IMR-90 (cell line): Measurements from ENCODE around the gene NDUFB10.

Experiments
- CEBPB ChIP-seq: IDR thresholded peaks from 2 replicates; pipeline ENCODE4 v1.6.1; 2012; ENCODE audit warnings: low read depth, low read length, improper control_type of control experiment
- CHD1 ChIP-seq: IDR thresholded peaks from 2 replicates; pipeline ENCODE4 v1.6.1; 2012; ENCODE audit warnings: low read depth, low read length, improper control_type of control experiment
- FOS ChIP-seq: fragments of 150-350 bp; IDR thresholded peaks from 2 replicates; pipeline ENCODE4 v1.6.1; 2016; ENCODE audit warnings: low read depth, low read length
- MAZ ChIP-seq: IDR thresholded peaks from 2 replicates; pipeline ENCODE4 v1.6.1; 2012; ENCODE audit warnings: low read depth, mild to moderate bottlenecking, low read length, improper control_type of control experiment, moderate library complexity, borderline replicate concordance
- NFE2L2 ChIP-seq: fragments of 150-350 bp; IDR thresholded peaks from 2 replicates; pipeline ENCODE4 v1.6.1; 2016; ENCODE audit warnings: low read depth, mild to moderate bottlenecking, low read length
- POLR2A ChIP-seq: IDR thresholded peaks from 2 replicates; pipeline ENCODE4 v1.6.1; 2012; ENCODE audit warnings: mild to moderate bottlenecking, low read depth, low read length
- TF ChIP-seq, protein P1 (sequence below): conservative IDR thresholded peaks from 2 replicates; pipeline ENCODE4 v1.5.1; 2012; ENCODE audit warnings: mild to moderate bottlenecking, low read depth, low read length, improper control_type of control experiment
- TF ChIP-seq, protein P2 (sequence below): fragments of 150-350 bp; IDR thresholded peaks from 2 replicates; pipeline ENCODE4 v1.6.1; 2017; ENCODE audit warnings: mild to moderate bottlenecking, antibody characterized with exemption, low read length, low read depth

GRCh38 chr16:1953734-1954133 is 5.6 kb upstream of the NDUFB10 start:
- TF ChIP-seq, protein P1, sequence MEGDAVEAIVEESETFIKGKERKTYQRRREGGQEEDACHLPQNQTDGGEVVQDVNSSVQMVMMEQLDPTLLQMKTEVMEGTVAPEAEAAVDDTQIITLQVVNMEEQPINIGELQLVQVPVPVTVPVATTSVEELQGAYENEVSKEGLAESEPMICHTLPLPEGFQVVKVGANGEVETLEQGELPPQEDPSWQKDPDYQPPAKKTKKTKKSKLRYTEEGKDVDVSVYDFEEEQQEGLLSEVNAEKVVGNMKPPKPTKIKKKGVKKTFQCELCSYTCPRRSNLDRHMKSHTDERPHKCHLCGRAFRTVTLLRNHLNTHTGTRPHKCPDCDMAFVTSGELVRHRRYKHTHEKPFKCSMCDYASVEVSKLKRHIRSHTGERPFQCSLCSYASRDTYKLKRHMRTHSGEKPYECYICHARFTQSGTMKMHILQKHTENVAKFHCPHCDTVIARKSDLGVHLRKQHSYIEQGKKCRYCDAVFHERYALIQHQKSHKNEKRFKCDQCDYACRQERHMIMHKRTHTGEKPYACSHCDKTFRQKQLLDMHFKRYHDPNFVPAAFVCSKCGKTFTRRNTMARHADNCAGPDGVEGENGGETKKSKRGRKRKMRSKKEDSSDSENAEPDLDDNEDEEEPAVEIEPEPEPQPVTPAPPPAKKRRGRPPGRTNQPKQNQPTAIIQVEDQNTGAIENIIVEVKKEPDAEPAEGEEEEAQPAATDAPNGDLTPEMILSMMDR = no peak
- no peak for TF ChIP-seq FOS
- TF ChIP-seq POLR2A = no peak
- no peak for TF ChIP-seq CHD1
- TF ChIP-seq MAZ = no peak
- no peak for TF ChIP-seq NFE2L2
- no peak for TF ChIP-seq CEBPB
- TF ChIP-seq, protein P2, sequence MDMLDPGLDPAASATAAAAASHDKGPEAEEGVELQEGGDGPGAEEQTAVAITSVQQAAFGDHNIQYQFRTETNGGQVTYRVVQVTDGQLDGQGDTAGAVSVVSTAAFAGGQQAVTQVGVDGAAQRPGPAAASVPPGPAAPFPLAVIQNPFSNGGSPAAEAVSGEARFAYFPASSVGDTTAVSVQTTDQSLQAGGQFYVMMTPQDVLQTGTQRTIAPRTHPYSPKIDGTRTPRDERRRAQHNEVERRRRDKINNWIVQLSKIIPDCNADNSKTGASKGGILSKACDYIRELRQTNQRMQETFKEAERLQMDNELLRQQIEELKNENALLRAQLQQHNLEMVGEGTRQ = no peak
